Measurements from ENCODE around the gene SEC14L5. TPM values are rescaled to one million over a fixed set of nuclear protein-coding genes. Genes with fewer than 3 reads are reported as not detected.

SEC14L5 gene
- total RNA-seq, 1 experiment from 2014 or later, result not detected

DNA sequence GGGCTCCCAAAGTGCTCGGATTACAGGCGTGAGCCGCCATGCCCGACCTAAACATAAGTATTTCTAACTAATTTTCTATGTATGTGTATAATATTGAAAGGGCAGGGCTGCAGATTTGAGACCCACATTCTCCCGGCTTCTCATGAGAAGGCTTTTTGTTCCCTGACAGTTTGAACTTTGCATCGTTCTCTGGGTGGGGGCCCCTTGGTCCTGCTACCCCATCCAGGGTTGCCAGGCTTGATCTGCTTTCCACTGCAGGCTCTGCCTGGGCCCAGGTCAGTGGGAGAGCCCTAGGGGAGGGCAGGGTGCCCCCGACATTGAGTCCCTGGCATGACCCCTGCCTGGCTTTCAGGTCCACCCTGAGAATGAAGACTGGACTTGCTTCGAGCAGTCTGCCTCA, 32.3 kb downstream of the SEC14L5 start:
- Histone ChIP-seq H3K9ac (ENCODE audit: low read length) (no peak overlapping the region), H3K79me2 (ENCODE audit: low read length) (no peaks in the 10 kb centered on the region), H3K4me2 (ENCODE audit: low read length) (no peak overlapping the region), H3K27me3 (ENCODE audit: low read length) (no peaks in the 10 kb centered on the region), H4K20me1 (ENCODE audit: low read length) (no peaks in the 10 kb centered on the region), H3K9me2 (replicated peaks; ENCODE audit: low read length) (no peaks in the 10 kb centered on the region), H3K4me1 (ENCODE audit: insufficient read depth, low read length) (no peaks in the 10 kb centered on the region), H3F3A (ENCODE audit: low read length, unreplicated experiment) (no peaks in the 10 kb centered on the region), H3K4me3 (ENCODE audit: low read length) (no peak overlapping the region), H2AFZ (ENCODE audit: low read length) (no peak overlapping the region), H3K27ac (ENCODE audit: low read length) (no peak overlapping the region), H3K9me3 (ENCODE audit: low read length) (no peaks in the 10 kb centered on the region), H3K36me3 (ENCODE audit: low read depth, low read length) (no peaks in the 10 kb centered on the region)
- ATAC-seq, result no peak
- TF ChIP-seq EZH2 (IDR thresholded peaks at IDR 0.05; ENCODE audit: low read length, unreplicated experiment), result no peak
- ChIA-PET CTCF (no interaction called here), POLR2A (ENCODE audit: unreplicated experiment) (no interaction called here)
- intact Hi-C loops (cut with micrococcal nuclease), result no loop called here
- no TSS peak for BruUV-seq (replicated peaks)
- DNase-seq, result no peak

DNA sequence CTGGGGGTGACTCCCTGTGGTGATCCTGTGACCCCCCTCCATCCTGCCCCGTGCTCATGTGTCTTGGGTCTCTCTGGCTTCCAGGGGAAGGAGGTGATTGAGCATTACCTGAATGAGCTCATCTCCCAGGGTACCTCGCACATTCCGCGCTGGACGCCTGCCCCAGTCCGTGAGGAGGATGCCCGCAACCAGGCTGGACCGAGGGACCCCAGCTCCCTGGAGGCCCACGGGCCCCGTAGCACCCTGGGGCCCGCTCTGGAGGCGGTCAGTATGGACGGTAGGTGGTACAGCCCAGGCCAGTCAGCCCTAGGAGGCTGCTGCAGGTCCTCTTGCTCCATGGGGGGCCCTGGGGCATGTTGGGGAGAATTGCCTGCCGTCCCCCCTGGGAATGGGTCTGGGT, 33.6 kb downstream of the SEC14L5 start:
- no TSS peak for BruUV-seq (replicated peaks)
- ATAC-seq (no peak), DNase-seq (no peak)
- H3K9me3 ChIP-seq (ENCODE audit: low read length), result no peaks in the 10 kb centered on the region
- no peaks in the 10 kb centered on the region for H3F3A ChIP-seq (ENCODE audit: low read length, unreplicated experiment)
- TF ChIP-seq, protein P1, sequence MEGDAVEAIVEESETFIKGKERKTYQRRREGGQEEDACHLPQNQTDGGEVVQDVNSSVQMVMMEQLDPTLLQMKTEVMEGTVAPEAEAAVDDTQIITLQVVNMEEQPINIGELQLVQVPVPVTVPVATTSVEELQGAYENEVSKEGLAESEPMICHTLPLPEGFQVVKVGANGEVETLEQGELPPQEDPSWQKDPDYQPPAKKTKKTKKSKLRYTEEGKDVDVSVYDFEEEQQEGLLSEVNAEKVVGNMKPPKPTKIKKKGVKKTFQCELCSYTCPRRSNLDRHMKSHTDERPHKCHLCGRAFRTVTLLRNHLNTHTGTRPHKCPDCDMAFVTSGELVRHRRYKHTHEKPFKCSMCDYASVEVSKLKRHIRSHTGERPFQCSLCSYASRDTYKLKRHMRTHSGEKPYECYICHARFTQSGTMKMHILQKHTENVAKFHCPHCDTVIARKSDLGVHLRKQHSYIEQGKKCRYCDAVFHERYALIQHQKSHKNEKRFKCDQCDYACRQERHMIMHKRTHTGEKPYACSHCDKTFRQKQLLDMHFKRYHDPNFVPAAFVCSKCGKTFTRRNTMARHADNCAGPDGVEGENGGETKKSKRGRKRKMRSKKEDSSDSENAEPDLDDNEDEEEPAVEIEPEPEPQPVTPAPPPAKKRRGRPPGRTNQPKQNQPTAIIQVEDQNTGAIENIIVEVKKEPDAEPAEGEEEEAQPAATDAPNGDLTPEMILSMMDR (conservative IDR thresholded peaks at IDR 0.05; ENCODE audit: low read depth, low read length), result no peak
- no peak for TF ChIP-seq EZH2 (IDR thresholded peaks at IDR 0.05; ENCODE audit: low read length, unreplicated experiment)
- TF ChIP-seq EZH2phosphoT487 (IDR thresholded peaks at IDR 0.05; ENCODE audit: borderline replicate concordance, low read length), result no peak
- no peak overlapping the region for H3K4me3 ChIP-seq (ENCODE audit: low read length)
- no peaks in the 10 kb centered on the region for H4K20me1 ChIP-seq (ENCODE audit: low read length)
- H3K27me3 ChIP-seq (ENCODE audit: low read length), result no peaks in the 10 kb centered on the region
- no peak overlapping the region for H3K27ac ChIP-seq (ENCODE audit: low read length)
- H3K9ac ChIP-seq (ENCODE audit: low read length), result no peak overlapping the region
- POLR2A ChIA-PET (ENCODE audit: unreplicated experiment), result no interaction called here
- no peaks in the 10 kb centered on the region for H3K4me1 ChIP-seq (ENCODE audit: insufficient read depth, low read length)
- CTCF ChIA-PET, result no interaction called here
- H3K79me2 ChIP-seq (ENCODE audit: low read length), result no peaks in the 10 kb centered on the region
- H3K4me2 ChIP-seq (ENCODE audit: low read length), result no peak overlapping the region
- intact Hi-C loops (cut with micrococcal nuclease), result no loop called here
- no peaks in the 10 kb centered on the region for H3K9me2 ChIP-seq (replicated peaks; ENCODE audit: low read length)
- no peaks in the 10 kb centered on the region for H3K36me3 ChIP-seq (ENCODE audit: low read depth, low read length)
- no peak overlapping the region for H2AFZ ChIP-seq (ENCODE audit: low read length)

DNA sequence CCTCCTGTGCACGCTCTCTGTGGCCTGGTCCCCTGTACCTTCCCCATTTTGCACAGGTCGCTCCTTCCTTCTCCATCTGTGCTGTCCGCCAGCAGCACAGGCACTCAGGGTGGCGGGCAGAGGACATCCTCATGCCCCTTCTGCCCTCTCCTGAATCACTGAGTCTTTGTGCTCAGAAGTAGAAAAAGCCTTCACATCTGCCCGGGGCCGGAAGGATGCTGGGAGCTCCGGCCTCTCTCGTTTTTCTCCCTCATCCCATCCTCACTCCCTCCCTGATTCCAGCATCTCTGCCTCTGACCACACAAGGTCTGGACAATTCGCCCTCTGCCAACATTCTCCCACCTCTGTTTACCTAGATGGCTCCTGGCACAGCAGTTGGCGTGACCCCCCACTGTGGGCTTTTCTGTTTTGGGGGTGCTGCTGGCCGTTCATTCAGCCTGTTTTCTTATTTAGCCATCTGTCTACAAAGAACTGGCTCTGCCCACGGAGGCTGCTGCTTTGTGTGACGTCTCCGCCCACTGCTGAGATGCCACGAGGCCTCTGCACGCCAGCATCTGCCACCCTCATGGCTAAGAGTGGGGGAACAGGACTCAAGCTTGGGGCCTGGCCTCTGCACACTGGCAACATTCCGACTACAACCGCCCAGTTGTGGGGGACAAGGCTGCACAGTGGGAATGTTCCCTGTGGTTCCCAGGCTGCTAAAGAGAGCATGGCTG, 36.7 kb downstream of the SEC14L5 start:
- CTCF ChIA-PET, result no interaction called here
- H3K36me3 ChIP-seq (ENCODE audit: low read depth, low read length), result no peaks in the 10 kb centered on the region
- H3K79me2 ChIP-seq (ENCODE audit: low read length), result no peaks in the 10 kb centered on the region
- intact Hi-C loops (cut with micrococcal nuclease), result no loop called here
- H3K27ac ChIP-seq (ENCODE audit: low read length), result no peak overlapping the region
- ATAC-seq (no peak), DNase-seq (no peak)
- H3K9ac ChIP-seq (ENCODE audit: low read length), result no peak overlapping the region
- no peak overlapping the region for H3K4me3 ChIP-seq (ENCODE audit: low read length)
- no peak overlapping the region for H2AFZ ChIP-seq (ENCODE audit: low read length)
- no peaks in the 10 kb centered on the region for H3F3A ChIP-seq (ENCODE audit: low read length, unreplicated experiment)
- no peaks in the 10 kb centered on the region for H3K9me3 ChIP-seq (ENCODE audit: low read length)
- no peaks in the 10 kb centered on the region for H3K27me3 ChIP-seq (ENCODE audit: low read length)
- no TSS peak for BruUV-seq (replicated peaks)
- H3K4me1 ChIP-seq (ENCODE audit: insufficient read depth, low read length), result no peaks in the 10 kb centered on the region
- H3K9me2 ChIP-seq (replicated peaks; ENCODE audit: low read length), result no peaks in the 10 kb centered on the region
- H3K4me2 ChIP-seq (ENCODE audit: low read length), result no peak overlapping the region
- POLR2A ChIA-PET (ENCODE audit: unreplicated experiment), result no interaction called here
- no peaks in the 10 kb centered on the region for H4K20me1 ChIP-seq (ENCODE audit: low read length)
- TF ChIP-seq, protein P1 (conservative IDR thresholded peaks at IDR 0.05; ENCODE audit: low read depth, low read length), result no peak
- no peak for TF ChIP-seq EZH2 (IDR thresholded peaks at IDR 0.05; ENCODE audit: low read length, unreplicated experiment)
- no peak for TF ChIP-seq EZH2phosphoT487 (IDR thresholded peaks at IDR 0.05; ENCODE audit: borderline replicate concordance, low read length)

Data from PC-3 (cell line).